Left lung (tissue), 10 donors: ENCODE measurements around the gene LCN2. TPM values are rescaled to one million over a fixed set of nuclear protein-coding genes. Genes with fewer than 3 reads are reported as not detected.

Experiments used
- ATAC-seq: fragments of 200-7000 bp; cut with Tn5 transposase; one replicate; pipeline ENCODE4 v1.9.1; 2020; ENCODE audit warnings: moderate library complexity
- DNase-seq, 4 donors: peaks; one replicate each; pipeline ENCODE4 v3.0.0-alpha.2; 2013 to 2020
- H3K27ac ChIP-seq, 2 donors: fragments of 200-600 bp; sonication (generic) in 1 of 2; one replicate each; pipeline versions ENCODE4 v1.5.0 to v1.8.0; 2020 to 2021
- H3K27me3 ChIP-seq, 2 donors: fragments of 200-600 bp; sonication (generic) in 1 of 2; one replicate each; pipeline versions ENCODE4 v1.5.0 to v1.8.0; 2020 to 2021
- H3K36me3 ChIP-seq, 2 donors: fragments of 200-600 bp; sonication (generic) in 1 of 2; one replicate each; pipeline versions ENCODE4 v1.5.0 to v1.8.0; 2020 to 2021
- H3K4me1 ChIP-seq, 2 donors: fragments of 200-600 bp; one replicate each; pipeline ENCODE4 v1.8.0; 2021
- H3K4me3 ChIP-seq, 2 donors: fragments of 200-600 bp; sonication (generic) in 1 of 2; one replicate each; pipeline versions ENCODE4 v1.5.0 to v1.8.0; 2020 to 2021; ENCODE audit warnings: mild to moderate bottlenecking in 1 of 2
- H3K9me3 ChIP-seq, 2 donors: fragments of 200-600 bp; sonication (generic) in 1 of 2; one replicate each; pipeline versions ENCODE4 v1.5.0 to v1.8.0; 2020 to 2021
- intact Hi-C, 2 donors: fragments of 100-400 bp; cut with DNase I; formaldehyde crosslinking; loops; one replicate each; pipeline versions ENCODE4 v1.11.2 to v1.14.2; 2022
- polyA plus RNA-seq, 6 donors: library from polyadenylated mRNA; unstranded; fragments of 120-200 nt; gene quantifications; one replicate each; pipeline ENCODE4 v1.2.1, GENCODE V29; 2013; ENCODE audit not compliant: insufficient read length in 6 of 6
- total RNA-seq, 2 donors: library from RNA; stranded (reverse); fragmentation: NEBNext Ultra II Directional; extraction: Animal tissue kit (Norgen Biotek cat#: 25700); gene quantifications; one replicate each; pipeline ENCODE4 v1.2.1, GENCODE V29; 2021
- TF ChIP-seq, protein P1 (sequence below), 2 donors: fragments of 200-600 bp; sonication (generic) in 1 of 2; IDR thresholded peaks; one replicate each; pipeline versions ENCODE4 v1.5.0 to v1.8.0; 2021; ENCODE audit warnings: antibody characterized with exemption in 2 of 2
- donor health status: DM: no; HTN: yes; CAD: no.
- donor health status: DM: no; HTN: no; CAD: no.

Gene LCN2
- total and polyA plus RNA-seq, 8 donors, result 1.3 to 155 (median 2.4) TPM

DNA sequence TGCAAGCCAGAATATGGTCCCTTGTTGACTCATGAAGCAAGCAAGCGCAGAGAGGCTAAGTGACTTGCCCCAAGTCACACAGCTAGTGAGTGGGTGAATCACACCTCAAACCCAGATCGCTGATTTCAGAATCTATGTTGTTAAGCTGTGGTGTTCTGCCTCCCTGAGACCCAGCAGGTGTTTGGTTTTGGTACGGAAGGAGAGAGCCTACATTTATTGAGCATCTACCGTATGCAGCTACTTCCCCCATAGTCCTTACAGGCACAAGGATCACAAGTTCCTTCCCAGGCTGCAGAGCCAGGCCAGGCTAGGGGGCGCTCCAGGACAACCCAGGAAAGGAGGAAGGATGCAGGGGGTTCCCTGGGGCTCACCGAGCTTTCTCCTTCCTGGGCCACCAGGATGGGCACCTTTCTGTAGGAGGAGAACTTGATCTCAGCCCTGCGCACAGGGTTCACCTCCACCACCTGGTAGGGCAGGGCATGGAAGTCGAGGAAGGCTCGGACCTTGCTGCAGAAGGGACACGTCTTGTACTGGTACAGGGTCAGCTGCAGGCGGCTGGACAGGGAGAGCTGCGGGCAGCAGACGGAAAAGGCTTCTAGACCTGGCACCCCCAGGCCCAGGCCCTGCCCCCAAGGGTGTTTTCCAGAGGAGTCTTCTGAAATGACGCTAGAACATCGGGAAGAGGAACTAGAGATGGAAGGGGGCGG is 24.2 kb upstream of the LCN2 start:
- H3K9me3 ChIP-seq, result no peaks in the 10 kb centered on the region
- no peak for ATAC-seq
- intact Hi-C loops, result no loop called here
- no peaks in the 10 kb centered on the region for H3K27me3 ChIP-seq
- peaks cover 6 to 35% of the 10 kb centered on the region in 2 donors for H3K4me1 ChIP-seq
- no peak overlapping the region for H3K4me3 ChIP-seq
- H3K27ac ChIP-seq, result no peak overlapping the region
- H3K36me3 ChIP-seq, result peaks cover 0 to 48% of the 10 kb centered on the region in 2 donors
- TF ChIP-seq, protein P1, sequence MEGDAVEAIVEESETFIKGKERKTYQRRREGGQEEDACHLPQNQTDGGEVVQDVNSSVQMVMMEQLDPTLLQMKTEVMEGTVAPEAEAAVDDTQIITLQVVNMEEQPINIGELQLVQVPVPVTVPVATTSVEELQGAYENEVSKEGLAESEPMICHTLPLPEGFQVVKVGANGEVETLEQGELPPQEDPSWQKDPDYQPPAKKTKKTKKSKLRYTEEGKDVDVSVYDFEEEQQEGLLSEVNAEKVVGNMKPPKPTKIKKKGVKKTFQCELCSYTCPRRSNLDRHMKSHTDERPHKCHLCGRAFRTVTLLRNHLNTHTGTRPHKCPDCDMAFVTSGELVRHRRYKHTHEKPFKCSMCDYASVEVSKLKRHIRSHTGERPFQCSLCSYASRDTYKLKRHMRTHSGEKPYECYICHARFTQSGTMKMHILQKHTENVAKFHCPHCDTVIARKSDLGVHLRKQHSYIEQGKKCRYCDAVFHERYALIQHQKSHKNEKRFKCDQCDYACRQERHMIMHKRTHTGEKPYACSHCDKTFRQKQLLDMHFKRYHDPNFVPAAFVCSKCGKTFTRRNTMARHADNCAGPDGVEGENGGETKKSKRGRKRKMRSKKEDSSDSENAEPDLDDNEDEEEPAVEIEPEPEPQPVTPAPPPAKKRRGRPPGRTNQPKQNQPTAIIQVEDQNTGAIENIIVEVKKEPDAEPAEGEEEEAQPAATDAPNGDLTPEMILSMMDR (IDR thresholded peaks at IDR 0.05), result peak; percentile 34 to 44
- peak; percentile 17 to 89 (median 62) for DNase-seq

DNA sequence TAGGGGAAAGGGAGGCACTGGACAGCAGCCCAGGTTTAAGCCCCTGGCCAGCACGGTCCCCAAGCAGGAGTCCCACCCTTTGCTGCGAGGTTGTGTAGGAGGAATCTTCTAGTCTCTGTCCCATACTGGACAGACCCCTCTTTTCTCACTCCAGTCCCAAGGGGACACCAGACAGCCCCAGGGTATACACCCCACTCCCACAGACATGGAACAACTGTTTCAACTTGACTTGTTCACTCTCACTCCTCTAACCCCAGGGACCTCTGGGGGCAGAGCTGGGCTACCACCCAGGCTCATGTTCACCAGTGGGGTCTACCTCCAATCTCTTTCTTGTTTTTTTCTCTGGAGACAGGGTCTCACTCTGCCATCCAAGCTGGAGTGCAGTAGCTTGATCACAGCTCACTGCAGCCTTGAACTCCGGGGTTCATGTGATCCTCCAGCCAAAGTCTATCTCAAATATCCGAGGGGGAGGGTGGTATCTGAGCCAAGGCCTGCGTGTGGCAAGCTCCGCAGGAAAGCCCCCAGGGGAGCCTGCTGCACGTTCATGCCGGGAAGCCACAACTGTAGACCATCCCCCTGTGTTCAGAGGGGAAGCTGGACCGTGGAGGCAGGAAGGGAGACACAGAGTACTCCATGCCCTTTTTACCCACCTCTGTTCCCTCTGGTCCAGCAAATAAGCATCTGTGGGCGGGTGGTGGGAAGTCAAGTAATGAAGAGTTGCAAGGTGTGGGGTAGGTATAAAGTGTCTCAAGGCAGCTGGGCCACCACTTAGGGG is 23.5 kb upstream of the LCN2 start:
- ATAC-seq (no peak), DNase-seq (peak in 1 of 4 donors; percentile 41)
- H3K4me3 ChIP-seq, result peak overlapping the region in 1 of 2 donors; percentile 92
- H3K4me1 ChIP-seq, result peaks cover 6 to 35% of the 10 kb centered on the region in 2 donors
- intact Hi-C loops, result no loop called here
- H3K9me3 ChIP-seq, result no peaks in the 10 kb centered on the region
- H3K36me3 ChIP-seq, result peaks cover 0 to 41% of the 10 kb centered on the region in 2 donors
- TF ChIP-seq, protein P1 (IDR thresholded peaks at IDR 0.05), result no peak
- H3K27me3 ChIP-seq, result no peaks in the 10 kb centered on the region
- no peak overlapping the region for H3K27ac ChIP-seq

DNA sequence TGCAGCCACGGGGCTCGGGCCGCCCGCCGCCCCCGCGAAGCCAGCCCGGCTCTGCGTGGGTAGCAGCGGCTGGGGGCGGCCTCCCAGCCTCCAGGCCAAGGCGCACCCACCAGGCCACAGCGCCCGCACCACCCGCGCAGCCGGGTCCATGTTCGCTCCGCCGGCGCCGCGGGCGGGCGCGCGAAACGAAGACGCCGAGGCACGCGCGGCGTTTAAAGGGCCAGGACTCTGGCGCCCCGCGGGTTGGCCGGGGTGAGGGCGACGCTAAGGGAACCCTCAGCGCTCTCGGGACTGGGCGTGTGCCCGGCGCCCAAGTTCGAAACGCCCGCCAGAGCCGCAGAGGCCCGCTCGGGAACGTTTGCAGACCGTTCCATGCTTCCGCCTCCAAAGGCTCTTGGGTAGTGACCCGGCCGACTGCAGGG is 21.7 kb upstream of the LCN2 start, which contains the start of gene PTGES2:
Gene PTGES2, minus strand, starts transcription at position 162 of the 422 bp plus-strand sequence. Its CDS starts 12 bp downstream, at position 150.
- TF ChIP-seq, protein P1 (IDR thresholded peaks at IDR 0.05), result peak in 1 of 2 donors; percentile 6
- H3K4me1 ChIP-seq, result peaks cover 6 to 35% of the 10 kb centered on the region in 2 donors
- peak; percentile 83 to 97 (median 90) for DNase-seq
- peak within 1 kb of the TSS; percentile 89 to 92 for H3K4me3 ChIP-seq
- H3K9me3 ChIP-seq, result no peaks in the 10 kb centered on the region
- intact Hi-C loops, result no loop called here
- peak; percentile 87 for ATAC-seq
- peaks cover 0 to 7% of the 10 kb centered on the region in 2 donors for H3K27me3 ChIP-seq
- peak within 1 kb of the TSS; percentile 93 to 95 for H3K27ac ChIP-seq
- peaks cover 0 to 23% of the 10 kb centered on the region in 2 donors for H3K36me3 ChIP-seq

DNA sequence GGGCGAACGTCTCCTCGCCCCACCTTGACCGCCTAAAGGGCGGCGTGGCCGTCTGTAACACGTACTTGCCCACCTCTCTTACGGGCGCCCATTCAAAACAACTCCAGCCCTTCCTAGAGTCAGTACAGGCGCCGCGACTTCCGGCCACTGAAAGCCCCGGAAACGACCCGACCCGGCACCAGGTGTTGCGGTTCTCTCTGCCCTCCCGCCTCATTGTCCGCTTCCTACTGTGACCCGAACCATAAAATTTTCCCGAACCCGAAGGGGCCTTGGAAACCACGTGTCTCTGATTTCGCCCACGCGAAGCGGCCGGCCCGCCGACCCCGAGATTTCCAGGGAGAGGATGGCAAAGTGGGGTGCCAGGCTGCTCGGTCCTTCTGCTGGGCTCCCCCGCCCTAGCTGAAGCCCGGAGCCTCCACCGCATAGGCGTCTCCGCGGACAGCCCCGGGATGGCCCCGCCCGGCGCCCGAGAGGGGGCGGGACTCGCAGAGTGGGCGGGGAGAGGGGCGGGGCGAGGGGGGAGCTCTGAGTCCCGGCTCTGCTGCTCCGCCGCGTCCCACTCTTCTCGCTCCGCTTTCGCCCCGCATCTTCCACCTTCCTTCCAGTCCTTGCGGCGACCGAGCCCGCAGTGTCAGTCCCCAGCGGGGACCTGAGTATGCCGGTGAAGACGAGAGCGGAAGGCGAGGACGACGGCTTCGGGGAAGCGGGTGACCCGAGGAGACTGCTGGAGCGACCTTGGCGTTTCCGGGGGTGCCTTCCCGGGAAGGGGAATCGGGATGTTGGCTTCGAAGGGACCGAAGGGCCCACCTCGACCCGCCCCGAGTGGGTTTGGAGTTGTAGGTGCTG is 21.0 kb upstream of the LCN2 start:
- peaks cover 6 to 35% of the 10 kb centered on the region in 2 donors for H3K4me1 ChIP-seq
- TF ChIP-seq, protein P1 (IDR thresholded peaks at IDR 0.05), result no peak
- peak overlapping the region; percentile 89 to 92 for H3K4me3 ChIP-seq
- peaks cover 0 to 16% of the 10 kb centered on the region in 2 donors for H3K36me3 ChIP-seq
- peaks cover 0 to 7% of the 10 kb centered on the region in 2 donors for H3K27me3 ChIP-seq
- no peaks in the 10 kb centered on the region for H3K9me3 ChIP-seq
- peak overlapping the region; percentile 93 to 95 for H3K27ac ChIP-seq
- ATAC-seq (peak; percentile 93), DNase-seq (peak; percentile 83 to 97 (median 92))
- intact Hi-C loops, result no loop called here
